HG03108 (cell line): ENCODE measurements around the gene SGPP1.
"Not testable (repeated sequence)": the region's sequence is repeated elsewhere in the genome, so short reads cannot be mapped to it uniquely, and the experiment has no call there.

Source experiments
- ATAC-seq: cut with Tn5 transposase; IDR thresholded peaks from one replicate; pipeline ENCODE4 v1.9.1; 2021; ENCODE audit warnings: moderate library complexity; ENCODE audit not compliant: unreplicated experiment

The SGPP1 gene

DNA sequence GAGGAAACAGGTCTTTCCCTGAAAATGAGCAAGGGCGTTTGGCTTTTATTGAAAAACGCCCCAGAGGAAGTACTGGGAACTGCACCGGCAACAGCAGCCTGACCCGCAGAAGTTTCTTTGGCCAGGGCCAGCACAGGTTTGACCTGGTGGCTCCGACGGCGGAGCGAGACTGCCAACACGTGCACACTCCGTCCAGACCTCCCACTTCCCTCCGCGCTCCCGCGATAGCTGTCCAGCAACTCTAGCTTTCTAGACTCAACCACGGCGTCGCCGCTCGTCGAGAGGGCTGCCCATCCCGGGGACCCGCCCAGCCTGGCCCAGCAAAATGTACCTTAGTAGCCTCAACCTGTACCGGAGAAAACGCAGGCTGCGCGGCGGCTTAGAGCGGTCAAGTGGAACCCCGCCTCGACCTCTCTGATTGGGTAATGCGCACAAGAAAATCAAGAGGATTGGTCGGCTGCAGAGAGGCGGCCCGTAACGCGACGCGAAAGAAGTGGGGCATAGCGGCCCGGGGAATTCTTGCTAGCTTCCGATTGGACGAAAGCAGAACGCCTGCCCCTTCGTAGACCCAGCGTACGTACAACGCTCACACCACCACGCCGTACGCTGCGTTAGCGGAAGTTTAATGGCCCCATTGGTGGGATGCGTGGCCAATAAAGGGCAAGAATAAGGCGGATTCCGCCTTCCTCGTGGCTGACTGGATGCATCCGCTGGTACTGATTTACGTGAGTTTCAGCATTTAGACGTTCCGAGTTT, 86.2 kb downstream of the SGPP1 start, which contains the start of gene WDR89:
TSS of gene WDR89 (minus strand) at position 399 of the 756 bp plus-strand sequence. CDS start 41,929 bp downstream, outside the sequence.
- peak; percentile 76 for ATAC-seq

DNA sequence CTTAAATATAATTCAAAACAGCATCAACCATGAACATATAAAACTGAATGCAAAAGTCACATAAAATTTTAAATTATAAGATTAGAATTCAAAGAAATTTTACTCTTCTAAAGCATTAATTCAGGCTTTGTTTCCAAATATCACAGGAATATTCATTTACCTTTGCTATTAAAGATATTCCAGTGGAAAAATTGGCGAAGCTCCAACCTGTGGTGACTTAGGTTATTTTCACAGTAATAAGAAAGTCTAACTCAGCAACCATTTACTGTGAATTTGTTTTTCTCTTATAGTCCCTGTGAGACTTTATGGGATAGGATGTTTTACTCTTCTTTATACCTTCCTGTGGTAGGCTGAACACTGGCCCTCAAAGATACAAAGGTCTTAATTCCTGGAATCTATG, 89.4 kb downstream of the SGPP1 start:
- ATAC-seq, result no peak

DNA sequence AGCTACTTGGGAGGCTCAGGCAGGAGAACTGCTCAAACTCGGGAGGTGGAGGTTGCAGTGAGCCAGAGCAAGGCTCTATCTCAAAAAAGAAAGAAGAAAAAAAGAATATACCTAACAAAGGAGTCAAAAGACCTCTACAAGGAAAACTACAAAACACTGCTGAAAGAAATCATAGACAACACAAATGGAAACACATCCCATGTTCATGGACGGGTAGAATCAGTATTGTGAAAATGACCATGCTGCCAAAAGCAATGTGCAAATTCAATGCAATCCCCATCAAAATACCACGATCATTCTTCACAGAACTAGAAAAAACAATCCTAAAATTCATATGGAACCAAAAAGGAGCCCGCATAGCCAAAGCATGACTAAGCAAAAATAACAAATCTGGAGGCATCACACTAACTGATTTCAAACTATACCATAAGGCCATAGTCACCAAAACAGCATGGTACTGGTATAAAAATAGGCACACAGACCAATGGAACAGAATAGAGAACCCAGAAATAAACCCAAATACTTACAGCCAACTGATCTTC, 91.7 kb downstream of the SGPP1 start:
- ATAC-seq, result not testable (repeated sequence)
